C1 segment of cervical spinal cord (tissue), 14 donors: ENCODE data around the gene ST6GAL1.
"Not testable (repeated sequence)": the region's sequence is repeated elsewhere in the genome, so short reads cannot be mapped to it uniquely, and the experiment has no call there.

Experiments
- DNase-seq, 14 donors: peaks; one replicate each; lab custom pipeline; 2025; lab: John Stamatoyannopoulos, UW

Gene ST6GAL1

DNA sequence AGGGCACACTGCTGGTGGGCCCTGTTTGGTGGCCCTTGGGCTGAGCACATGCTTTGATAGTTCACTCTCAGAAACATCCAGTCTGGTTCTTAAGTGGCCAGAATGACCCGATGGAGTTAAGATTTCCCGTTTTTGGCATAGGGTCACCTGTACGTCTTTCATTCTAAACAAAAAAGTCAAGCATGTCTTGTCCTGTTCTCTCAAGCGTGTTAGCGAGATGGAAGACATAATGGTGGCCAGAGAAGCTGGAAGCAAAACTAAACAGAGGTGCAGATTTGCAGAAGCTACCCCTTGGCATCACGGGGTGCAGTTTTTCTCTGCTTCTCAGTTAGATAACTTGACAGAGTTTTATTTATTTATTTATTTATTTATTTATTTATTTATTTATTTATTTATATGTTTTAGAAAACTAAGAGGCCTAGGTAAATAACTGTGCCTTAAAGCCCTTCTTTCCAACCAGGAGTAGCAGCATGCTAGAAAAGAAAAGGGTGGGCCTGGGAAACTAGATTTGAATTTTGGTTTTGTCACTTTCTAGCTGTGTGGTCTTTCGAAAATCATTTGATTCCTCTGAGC, 63.0 kb downstream of the ST6GAL1 start:
- DNase-seq = no peak

DNA sequence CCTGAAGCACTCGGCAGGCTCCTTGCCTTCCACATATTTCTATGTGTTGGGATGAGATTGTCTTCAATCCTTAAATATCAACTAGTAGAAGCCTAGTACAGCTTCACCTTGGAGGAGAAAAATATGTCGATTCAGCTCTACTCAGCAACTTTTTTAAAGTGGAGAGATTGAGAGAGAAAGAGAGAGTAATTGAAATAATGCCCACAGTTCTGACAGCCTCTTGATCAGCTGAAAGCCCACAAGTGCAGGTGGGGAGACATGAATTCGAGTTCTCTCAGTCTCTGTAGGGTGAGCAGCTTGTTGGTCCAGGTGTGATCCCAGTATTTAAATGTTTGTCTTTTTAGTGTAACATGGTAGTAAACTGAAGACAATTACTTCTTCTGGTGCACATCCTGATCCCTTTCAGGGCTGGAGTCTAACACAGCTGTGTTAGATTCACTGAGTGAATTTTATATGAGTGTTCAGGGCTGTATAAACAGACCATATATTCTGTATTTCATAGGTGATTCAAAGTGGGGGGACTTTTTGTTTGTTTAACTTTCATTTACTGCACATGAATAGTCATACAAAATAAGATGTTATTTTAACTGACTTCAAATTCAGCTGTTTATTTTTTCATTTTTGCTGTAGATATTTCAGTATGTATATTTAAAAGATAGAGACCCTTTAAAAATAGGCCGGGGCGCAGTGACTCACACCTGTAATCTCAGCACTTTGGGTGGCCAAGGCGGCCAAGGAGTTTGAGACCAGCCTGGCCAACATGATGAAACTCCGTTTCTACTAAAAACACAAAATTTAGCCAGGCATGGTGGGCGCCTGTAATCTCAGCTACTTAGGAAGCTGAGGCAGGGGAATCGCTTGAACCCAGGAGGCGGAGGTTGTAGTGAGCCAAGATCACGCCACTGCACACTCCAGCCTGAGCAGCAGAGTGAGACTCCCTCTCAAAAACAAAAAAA, 64.0 kb downstream of the ST6GAL1 start:
- DNase-seq = no peak

DNA sequence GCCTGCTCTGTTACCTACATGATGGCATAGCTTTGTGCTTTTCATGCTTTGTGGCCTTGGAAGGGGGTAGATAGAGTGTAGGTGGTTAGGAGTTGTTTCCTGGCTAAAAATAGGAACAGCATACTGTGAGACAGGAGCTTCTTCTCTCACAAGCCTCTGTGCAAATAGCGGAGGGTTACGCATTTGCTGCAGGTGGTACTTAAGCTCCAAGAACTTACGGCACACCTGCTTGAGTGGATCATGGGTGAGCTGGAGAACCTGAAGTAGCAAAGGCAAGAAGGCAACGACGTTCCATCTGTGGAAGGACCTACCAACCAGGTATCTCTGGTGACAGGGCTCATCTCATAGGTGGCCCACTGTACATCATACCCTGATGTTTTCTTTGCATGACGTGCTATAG, 66.0 kb downstream of the ST6GAL1 start:
- DNase-seq = no peak

DNA sequence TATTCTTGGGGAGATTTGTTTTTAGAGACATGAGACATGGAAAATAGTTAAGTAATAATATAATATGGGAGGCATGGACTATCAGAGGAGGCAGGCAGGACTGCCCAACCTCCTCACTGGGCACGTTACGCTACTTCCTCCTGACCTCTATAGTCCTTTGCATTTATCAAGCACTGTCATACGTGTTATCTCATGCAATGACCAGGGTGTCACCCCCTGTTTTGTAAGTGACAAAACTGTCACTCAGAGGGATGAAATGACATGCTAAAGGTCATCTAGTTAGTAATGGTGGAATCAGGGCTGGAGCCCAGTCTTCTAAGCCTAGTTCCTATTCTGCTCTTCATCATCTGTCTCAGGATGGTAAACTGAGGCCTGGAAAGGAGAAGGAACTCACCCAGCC, 66.7 kb downstream of the ST6GAL1 start:
- no peak for DNase-seq

DNA sequence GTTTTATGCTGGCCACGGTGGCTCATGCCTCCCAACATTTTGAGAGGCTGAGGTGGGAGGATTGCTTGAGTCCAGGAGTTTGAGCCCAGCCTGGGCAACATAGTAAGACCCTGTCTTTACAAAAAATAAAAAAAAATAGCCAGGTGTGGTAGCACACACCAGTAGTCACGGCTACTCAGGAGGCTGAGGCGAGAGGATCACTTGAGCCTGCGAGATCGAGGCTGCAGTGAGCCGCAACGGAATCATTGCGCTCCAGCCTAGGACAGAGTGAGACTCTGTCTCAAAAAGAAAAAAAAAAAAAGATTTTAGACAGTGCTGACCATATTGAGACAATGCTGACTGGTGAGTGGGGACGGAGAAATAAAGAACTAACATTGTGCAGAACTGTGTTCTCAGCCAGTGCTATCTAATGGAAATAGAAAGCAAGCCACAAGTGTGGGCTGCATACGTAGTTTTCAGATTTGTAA, 67.2 kb downstream of the ST6GAL1 start:
- DNase-seq = peak in 1 of 14 donors; percentile 20

DNA sequence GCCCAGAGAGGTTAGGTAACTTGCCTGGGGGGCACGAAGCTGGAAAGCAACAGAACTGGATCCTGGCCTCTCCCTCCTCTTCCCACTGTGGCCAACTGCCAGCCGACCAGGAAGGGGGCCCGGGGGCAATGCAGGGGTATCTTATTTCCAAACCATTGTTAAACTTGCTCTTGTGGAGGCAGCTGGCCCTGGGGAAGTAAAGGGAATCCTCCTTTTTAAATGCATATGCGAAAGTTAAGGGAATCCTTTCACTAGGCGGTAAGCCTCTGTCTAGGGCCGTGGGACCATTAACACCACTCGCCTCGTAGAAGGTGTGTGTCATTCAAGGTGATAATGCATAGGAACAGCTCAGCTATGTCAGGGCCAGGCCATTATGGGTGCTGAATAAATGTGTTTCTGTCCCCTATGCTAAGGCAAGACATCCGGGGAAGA, 68.6 kb downstream of the ST6GAL1 start:
- no peak for DNase-seq

DNA sequence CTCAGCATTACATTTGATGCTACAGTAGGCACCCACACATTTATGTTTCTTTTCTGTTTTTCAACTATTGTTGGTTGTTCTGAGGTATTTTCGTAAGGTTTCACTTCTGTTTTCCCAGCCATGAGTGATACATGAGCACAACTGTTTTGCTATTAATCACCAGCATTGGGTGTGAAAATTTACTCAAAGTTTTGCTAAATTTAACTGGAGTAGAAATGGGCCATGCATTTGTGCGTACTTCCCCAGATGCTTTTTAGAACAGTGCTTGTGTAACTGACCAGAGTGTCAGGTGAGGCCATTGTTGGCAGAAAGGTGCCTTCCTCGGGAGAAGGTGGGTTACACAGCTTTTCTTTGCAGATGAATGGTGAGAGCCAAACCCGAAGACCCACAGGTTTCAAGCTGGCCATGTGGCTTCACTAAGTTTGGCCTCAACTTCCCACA, 70.4 kb downstream of the ST6GAL1 start:
- DNase-seq = no peak

DNA sequence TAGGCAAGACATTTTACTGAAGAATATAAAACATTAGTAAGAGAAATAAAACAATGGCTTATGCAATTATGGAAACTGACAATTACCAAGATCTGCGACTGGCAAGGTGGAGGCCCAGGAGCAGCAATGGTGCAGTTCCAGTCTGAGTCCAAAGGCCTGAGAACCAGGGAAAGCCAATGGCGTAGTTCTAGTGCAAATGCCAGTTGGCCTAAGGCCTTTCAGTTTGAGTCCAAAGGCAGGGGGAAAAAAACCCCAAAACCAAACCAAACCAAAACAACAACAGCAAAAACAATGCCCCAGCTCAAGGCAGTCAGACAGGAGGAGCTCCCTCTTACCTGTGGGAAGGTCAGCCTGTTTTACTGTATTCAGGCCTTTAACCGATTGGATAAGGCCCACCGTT, 72.6 kb downstream of the ST6GAL1 start:
- no peak for DNase-seq

DNA sequence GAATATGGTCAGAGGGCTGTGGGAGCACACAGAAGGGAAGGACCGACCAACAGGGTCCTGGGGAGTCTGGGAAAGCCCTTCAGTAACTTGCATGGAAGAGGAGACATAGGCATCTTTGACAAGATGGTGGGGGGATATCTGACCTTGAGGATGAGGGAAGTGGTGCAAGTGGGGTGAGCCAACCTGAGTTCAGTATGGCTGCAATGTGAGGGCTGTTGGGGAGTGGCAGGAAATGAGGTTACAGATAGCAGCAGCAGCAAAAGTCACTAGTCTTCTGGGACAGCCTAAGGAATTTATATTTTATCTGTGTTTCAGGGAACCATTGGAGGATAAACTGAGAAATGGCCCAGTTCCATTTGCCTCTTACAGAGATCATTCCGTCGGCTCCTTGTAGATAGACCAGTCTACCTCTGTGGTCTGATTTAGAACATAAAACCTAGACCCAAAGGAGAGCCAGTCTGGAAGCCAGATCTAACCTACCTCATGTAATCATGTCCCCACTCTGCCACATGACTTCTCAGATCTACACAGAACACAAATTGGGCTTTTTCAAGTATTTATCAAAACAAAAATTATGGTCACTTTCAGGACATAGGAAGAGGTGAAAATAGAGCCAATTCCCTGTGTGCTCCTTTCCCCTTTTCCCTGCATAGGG, 75.6 kb downstream of the ST6GAL1 start:
- no peak for DNase-seq

DNA sequence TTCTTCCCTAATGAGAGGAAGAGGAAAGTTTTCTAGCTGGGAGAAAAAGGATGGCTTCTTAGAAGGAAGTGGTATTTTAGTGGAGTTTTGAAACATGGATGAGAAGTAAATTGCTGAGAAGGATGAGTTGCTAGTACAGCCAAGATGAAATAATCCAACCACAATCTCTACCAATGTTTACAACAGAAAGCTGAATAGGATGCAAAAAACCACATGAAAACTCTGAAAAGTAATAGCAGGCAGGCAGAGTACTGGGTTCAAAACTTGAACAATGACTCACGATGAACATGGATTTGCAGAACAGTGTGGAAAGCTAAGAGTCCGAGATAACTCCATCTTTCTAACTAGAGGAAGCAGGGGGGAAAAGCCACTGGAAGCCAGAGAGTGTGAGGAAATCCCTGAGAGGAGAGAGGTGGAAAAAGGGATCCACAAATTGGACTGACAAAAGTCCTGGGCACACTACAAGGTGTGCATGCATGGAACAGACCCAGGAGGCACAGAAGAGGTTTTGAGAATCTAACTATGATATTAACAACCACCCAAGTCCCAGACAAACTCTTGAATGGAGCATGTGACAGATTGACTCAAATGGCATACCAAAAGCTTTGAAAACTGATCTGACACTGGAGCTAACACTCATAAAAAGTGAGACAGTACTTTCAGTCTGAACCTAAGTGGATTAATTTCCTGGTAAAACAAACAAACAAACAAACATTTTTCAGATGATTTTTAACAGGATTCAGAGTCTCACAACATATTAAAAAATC, 76.7 kb downstream of the ST6GAL1 start:
- no peak for DNase-seq

DNA sequence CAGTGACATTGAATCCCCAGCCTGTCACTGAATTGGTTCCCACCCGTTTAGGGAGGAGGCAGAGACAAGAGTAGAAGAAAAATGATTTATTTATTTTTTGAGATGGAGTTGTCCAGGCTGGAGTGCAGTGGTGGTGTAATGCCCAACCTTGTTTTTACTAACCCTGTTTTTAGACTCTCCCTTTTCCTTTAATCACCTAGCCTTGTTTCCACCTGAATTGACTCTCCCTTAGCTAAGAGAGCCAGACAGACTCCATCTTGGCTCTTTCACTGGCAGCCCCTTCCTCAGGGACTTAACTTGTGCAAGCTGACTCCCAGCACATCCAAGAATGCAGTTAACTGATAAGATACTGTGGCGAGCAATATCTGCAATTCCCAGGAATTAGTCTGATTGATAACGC, 80.1 kb downstream of the ST6GAL1 start:
- not testable (repeated sequence) for DNase-seq

DNA sequence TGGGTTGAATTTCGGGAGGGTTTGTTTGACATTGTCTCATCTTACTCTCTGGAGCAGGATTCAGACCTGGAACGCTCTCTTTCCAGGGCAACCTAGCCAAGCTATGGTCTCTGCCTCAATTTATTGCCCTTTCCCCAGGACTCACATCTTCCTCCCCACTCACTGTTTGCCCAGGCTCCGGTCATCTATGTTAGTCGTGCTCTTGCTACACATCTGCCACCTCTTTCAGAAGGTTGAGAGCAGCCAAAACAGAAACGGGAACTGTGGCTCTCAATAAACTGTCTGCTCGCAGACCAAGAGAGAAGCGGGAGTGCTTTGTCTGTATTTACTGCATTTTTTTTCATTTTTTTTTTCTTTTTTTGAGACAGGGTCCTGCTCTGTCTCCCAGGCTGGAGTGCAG, 81.6 kb downstream of the ST6GAL1 start:
- peak in 2 of 14 donors; percentile 35 to 52 for DNase-seq

DNA sequence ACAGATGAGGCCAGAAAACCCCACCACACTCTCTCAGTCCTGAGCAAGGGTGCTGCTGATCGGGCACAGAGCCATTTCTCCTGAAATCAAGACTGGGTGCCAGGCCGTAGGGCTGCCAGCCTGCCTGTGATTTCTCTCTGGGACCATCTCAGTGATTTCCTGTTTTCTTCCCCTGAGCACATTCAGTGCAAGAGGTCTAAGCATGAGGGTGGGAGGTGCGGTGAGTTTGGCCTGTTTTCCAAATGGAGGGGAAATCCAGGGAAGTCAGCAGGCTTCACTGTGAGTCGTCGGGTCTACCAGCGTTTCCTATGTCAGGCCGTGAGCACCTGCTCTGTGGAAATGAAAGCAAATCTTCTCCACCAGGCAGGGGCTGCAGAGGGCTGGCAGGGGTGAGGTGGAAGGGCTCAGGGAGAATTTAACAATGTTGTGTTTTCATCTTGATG, 82.3 kb downstream of the ST6GAL1 start:
- DNase-seq = peak in 1 of 14 donors; percentile 28

DNA sequence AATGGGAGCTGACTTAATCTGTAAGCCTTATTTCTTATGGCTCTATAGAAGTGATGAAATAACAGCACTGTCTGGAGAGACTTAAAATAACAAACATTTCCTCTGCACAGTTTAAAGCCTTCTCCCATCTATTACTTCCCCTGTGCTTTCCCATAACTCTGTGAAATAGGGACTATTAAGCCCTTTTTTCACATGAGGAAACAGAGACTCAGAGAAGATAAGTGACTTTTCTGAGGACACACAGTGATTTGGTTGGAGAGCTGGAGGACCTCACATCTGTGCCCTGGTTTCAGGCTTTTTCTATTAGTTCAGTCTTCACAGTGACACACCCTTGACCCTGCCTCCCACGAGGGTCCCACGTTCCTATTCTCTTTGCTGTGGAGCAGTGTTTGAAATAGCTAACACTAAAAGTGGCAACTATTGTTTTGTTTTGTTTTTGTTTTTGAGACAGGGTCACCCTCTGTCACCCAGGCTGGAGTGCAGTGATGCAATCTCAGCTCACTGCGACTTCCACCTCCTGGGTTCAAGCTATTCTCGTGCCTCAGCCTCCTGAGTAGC, 82.9 kb downstream of the ST6GAL1 start:
- DNase-seq = no peak

DNA sequence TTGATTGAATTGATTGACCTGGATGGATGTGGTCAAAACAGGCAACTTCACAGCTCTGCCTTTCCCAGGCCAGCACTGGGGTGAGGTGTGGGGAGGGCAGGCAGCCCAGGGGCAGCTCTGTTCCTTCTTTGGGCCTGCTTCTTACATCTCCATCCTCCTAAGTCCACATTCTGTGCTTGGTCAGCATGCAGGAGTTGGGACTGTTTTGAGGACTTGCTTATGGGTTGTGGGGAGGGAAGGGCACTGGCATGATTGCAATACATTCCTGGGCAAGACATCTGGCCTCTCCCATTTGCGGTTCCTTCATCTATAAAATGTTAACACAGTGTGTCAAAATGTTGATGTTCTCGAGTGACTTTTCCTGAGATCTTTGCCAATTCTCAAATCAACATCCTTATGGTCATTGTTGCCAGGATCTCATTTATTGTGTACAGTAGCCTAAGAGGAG, 84.1 kb downstream of the ST6GAL1 start:
- no peak for DNase-seq

DNA sequence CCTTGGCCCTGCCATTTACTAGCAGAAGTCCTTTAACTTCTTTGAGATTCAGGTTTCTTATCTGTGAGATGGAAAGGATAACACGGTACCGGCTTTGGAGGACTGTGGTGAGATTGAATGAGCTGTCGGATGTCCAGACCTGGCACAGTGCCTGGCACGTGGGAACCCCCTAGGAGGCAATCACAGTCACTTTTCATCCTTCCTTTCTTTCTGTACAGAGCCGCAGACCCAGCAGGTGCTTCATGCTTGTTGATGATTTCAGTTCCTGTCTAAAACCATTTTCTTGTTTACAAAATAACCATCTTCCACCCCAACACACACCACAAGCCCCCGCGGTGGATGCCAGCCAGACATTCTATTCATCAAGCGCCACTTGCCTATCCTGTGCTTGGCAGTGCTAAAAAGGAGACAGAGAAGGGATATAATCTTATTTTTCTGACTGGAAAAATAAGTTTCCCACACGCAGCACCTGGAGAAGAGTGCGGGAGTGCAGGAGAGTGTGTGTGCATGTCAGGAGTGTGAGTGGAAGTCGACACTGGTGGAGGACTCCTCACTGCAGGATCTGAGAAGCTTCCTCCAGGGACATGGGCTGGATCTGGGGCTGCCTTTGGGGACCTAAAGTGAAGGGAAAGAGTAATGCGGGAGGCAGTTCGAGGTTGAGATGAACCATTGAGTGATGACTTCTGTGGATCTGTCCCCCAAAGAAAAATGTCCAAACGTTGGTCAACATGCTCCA, 85.7 kb downstream of the ST6GAL1 start:
- DNase-seq = no peak

DNA sequence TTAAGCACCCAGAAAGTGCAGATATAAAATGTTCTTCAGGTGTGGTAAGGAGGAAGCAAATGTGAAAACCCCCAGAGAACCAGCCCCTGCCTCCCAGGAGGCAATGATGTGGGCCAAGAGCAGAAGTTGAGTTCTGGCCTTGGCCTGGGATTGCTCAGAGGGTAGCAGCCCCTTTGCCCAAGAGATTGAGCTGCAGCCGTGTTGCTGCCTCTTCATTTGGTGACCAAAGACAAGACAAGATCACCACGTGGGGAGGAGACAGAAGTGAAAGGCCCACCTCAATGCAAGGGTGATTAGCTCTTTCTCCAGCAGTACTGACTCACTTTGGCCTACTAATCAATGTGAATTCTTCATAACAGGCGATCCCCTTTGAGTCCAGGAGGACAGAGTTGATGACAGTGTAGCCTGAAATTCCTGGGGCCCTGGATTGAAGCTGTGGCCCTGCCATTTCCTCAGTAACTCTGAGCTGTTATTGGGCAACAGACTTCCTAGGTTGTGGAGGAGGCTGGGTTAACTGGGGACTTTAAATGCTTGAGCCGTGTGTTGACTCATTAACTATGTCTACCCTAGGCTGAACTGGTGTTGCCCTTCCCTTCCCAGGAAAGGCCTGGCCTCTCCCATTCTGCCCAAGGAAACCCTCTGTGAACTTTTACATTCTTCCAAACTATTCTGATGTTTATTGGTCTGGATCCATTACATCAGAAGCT, 86.5 kb downstream of the ST6GAL1 start:
- DNase-seq = no peak

DNA sequence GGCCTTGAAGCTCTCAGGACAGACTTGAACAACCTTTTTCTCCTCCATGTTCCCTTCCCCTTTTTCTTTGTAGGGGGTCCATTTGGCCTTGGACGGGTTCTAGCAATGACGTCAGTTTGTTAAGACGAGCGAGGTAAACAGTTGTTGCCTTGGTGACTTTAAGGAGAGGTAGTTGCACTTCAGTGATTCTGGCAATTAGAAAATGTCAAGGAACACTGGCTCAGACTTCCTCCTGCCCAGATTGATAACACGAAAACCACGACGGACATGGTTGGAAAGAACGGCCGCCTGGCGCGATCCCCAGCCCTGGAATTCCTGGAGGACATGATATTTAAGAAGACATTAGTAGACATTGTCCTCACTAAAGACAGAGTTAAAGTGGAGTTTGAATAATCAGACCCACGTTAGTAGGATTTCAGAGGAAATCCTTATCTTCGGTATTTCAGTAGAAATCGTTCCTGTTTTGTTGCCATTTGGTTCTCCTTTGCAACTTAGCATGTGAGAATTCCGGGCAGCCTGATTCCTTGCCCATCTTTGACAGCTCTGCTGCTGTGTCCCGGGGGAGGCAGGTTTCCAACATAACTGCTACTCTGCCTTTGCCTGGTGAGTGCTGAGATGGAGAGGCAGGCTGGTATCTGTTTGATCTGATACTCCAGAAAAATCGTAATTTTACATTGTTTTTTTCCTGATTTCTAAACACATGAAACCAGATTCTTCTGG, 87.3 kb downstream of the ST6GAL1 start:
- no peak for DNase-seq

DNA sequence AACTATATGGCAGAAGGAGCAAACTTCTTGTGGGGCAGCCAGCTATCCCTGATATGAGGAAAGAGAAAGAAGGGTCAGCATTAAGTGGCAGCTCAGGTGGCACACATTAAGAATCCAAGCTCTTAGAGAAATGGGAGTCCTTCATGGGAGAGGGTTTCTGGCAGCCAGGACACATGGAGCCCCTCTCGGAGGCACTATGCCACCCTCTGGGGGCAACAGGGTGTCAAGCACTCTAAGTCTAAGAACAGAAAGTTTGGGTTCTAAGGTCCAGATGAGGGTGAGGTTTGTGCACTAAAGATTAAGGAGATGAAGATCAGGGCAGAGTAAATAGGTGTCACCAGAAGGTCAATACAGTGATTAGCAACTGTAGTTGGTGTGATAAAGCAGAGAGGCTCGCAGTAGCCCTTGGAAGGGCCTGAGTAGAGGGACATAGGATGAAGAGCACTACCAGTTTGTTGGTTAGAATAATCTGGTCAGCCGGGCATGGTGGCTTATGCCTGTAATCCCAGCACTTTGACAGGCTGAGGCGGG, 89.3 kb downstream of the ST6GAL1 start:
- no peak for DNase-seq
